AG10803 (cell line): ENCODE data around the gene MRPL50.

Experiments
- DNase-seq: peaks from one replicate; pipeline ENCODE4 v3.0.0; 2010; ENCODE audit warnings: low read depth
- H3K4me3 ChIP-seq: 2 replicates; pipeline ENCODE4 v1.5.1; 2011; ENCODE audit warnings: mild to moderate bottlenecking, low read length, control low read depth
- TF ChIP-seq, protein P1 (sequence below): conservative IDR thresholded peaks from 2 replicates; pipeline ENCODE4 v1.5.1; 2011; ENCODE audit warnings: mild to moderate bottlenecking, low read length, control low read depth, inconsistent platforms

MRPL50 gene

DNA sequence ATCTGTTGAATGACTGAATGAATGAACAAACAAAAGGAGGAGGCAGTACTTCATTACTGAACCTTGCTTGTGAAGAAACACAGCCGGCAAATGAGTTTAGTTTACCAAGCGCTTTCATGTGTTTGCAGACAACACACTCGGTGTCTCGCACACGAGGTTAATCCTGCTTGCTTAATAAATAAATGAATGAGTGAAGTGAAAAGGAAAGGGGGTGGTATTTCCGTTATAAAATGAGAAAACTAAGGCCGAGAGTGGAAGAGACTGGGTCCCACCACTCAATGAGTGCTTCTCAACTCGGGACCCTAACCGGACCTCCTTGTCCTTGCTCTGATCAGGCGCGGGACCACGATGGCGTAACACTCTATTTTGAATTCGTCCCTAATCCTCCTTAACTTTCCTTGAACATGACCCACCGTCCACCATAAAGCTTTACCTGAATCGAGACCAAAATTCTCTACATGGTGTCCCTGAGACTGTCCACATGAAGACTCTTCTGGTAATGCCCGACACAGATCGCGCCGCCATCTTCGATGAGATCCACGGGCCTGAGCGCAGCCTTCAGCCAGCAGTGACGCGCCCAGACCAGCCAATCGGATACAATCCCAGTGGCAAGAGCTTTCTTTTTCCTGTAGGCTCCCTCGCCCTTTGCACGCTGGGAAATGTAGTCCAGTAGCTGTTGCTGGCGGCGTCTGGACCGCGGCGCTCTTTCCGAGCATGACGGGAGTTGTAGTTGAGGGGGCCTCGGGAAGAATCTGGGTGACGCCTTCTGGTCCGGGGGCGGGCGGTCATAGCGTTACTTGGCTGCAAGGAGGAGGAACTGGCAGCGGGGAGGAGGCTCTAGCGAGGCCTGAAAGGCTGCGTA is at the start of gene MRPL50, which contains the start of gene ZNF189:
Gene MRPL50, minus strand, starts transcription at position 551 of the 862 bp plus-strand sequence. Its CDS starts 26 bp downstream, at position 525.
Gene ZNF189, plus strand, starts transcription at position 784 of the 862 bp plus-strand sequence. CDS start 306 bp downstream, outside the sequence.
- H3K4me3 ChIP-seq, result peak within 1 kb of the TSS; percentile 85
- TF ChIP-seq, protein P1, sequence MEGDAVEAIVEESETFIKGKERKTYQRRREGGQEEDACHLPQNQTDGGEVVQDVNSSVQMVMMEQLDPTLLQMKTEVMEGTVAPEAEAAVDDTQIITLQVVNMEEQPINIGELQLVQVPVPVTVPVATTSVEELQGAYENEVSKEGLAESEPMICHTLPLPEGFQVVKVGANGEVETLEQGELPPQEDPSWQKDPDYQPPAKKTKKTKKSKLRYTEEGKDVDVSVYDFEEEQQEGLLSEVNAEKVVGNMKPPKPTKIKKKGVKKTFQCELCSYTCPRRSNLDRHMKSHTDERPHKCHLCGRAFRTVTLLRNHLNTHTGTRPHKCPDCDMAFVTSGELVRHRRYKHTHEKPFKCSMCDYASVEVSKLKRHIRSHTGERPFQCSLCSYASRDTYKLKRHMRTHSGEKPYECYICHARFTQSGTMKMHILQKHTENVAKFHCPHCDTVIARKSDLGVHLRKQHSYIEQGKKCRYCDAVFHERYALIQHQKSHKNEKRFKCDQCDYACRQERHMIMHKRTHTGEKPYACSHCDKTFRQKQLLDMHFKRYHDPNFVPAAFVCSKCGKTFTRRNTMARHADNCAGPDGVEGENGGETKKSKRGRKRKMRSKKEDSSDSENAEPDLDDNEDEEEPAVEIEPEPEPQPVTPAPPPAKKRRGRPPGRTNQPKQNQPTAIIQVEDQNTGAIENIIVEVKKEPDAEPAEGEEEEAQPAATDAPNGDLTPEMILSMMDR, result no peak

DNA sequence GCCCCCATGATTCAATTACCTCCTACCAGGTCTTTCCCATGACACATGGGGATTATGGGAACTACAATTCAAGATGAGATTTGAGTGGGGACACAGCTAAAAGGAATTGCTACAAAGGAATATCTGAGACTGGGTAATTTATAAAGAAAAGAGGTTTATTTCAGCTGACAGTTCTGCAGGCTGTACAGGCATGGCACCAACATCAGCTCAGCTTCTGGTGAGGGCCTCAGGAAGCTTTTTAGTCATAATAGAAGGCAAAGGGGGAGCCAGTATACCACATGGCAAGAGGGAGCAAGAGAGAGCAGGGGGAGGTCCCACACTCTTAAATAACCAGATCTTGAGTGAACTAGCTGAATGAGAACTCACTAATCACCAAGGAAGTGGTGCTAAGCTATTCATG is 48.3 kb upstream of the MRPL50 start:
- TF ChIP-seq, protein P1, result no peak
- H3K4me3 ChIP-seq, result no peak overlapping the region
- DNase-seq, result no peak

More for the DNA sequence above, at the start of gene MRPL50, which contains the start of gene ZNF189:
- DNase-seq, result peak; percentile 99

- peak overlapping the region; percentile 18 for H3K4me3 ChIP-seq
- peak; percentile 26 for DNase-seq
- TF ChIP-seq, protein P1, result no peak
Measured at GRCh38 chr9:101445353-101446029, 47.1 kb upstream of the MRPL50 start.

DNA sequence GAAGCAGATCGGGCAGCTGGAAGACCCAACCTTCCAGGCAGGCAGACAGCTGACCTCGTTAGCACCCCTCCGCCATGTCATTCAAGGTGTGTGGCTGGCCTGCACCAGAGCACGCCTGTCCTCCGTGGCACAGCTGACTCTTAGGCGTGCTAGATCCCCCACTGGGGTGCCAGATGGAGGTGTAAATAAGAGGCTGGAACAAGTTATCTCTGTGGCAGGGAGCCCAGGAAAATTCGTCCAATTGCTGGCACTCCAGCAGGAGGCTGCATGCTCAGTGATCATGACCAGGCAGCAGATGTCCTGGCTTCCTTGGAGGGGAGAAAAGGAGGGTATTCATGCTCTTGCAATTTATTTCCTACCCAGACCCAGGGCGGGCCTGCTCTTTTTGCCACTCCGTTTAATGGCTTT is 45.0 kb upstream of the MRPL50 start:
- TF ChIP-seq, protein P1, result no peak

DNA sequence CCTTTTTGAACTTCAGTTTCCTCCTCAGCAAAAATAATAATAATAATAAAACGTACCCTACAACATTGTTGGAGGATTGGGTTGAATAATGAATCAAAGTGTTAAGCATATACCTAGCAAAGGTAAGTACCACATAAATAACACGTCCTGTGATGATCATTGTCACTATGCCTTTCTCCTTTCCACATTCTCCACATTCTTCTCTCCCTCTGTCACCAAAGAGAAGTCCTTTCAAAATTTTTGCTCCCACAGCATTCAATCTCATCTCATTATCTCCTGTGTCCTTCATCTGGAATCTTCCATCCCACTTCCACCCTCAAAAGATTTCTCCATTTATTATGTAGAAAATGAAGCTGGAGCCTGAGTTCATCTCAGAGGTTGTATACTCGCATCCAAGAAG is 44.3 kb upstream of the MRPL50 start:
- H3K4me3 ChIP-seq, result no peak overlapping the region
- TF ChIP-seq, protein P1, result no peak
- no peak for DNase-seq

More for the DNA sequence above, 45.0 kb upstream of the MRPL50 start:
- H3K4me3 ChIP-seq, result no peak overlapping the region
- DNase-seq, result no peak

DNA sequence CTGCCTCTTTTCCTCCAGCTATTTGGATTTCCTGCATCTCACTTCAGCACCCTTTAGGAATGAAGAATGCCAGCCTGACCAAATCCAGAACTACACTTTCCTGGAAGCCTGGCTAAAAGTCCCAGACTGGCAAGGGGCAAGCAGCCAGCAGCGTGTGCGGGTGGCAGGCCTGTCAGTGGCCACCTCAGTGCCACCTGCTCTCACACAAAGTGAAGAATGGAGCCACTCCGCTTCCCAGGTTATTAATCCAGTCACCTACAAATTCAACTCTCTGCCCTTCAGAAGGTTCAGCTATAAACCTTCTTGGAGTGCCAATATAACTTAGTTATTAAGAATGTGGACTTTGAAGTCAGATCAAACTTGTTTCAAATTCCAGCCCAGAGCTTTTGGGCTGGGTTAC is 43.9 kb upstream of the MRPL50 start:
- no peak overlapping the region for H3K4me3 ChIP-seq
- TF ChIP-seq, protein P1, result no peak
- DNase-seq, result no peak
